ENCODE measurements around the gene MYH13. TPM values are rescaled to one million over a fixed set of nuclear protein-coding genes. Genes with fewer than 3 reads are reported as not detected.
A peak's percentile ranks its signal among the peaks of the same experiment; 100 is the strongest.

MYH13 gene
- total RNA-seq, 1 experiment from 2014 or later = not detected

- intact Hi-C loops (cut with micrococcal nuclease; ENCODE audit: unreplicated experiment) = no loop called here
- no peaks in the 10 kb centered on the region for H3K27me3 Mint-ChIP-seq (ENCODE audit: unreplicated experiment)
- H3K4me3 Mint-ChIP-seq (ENCODE audit: low read depth, unreplicated experiment) = no peak overlapping the region
- no peak for DNase-seq
- CTCF ChIA-PET = no interaction called here
- peaks cover 9% of the 10 kb centered on the region for H3K9me3 Mint-ChIP-seq (ENCODE audit: low read depth, unreplicated experiment)
- H3K4me1 Mint-ChIP-seq (ENCODE audit: low read depth, unreplicated experiment) = no peaks in the 10 kb centered on the region
- no peak overlapping the region for H3K27ac Mint-ChIP-seq (ENCODE audit: unreplicated experiment)
- no peak for TF ChIP-seq CTCF (IDR thresholded peaks at IDR 0.05; ENCODE audit: unreplicated experiment)
- H3K36me3 Mint-ChIP-seq (ENCODE audit: insufficient read depth, unreplicated experiment) = no peaks in the 10 kb centered on the region
- no TSS peak for BruUV-seq (replicated peaks)
Observed at GRCh38 chr17:10368561-10368960, 4.2 kb downstream of the MYH13 start.

GRCh38 chr17:10360578-10360977 is 12.2 kb downstream of the MYH13 start:
- no peaks in the 10 kb centered on the region for H3K36me3 Mint-ChIP-seq (ENCODE audit: insufficient read depth, unreplicated experiment)
- BruUV-seq (replicated peaks) = no TSS peak
- no peaks in the 10 kb centered on the region for H3K27me3 Mint-ChIP-seq (ENCODE audit: unreplicated experiment)
- no peak overlapping the region for H3K4me3 Mint-ChIP-seq (ENCODE audit: low read depth, unreplicated experiment)
- DNase-seq = no peak
- intact Hi-C loops (cut with micrococcal nuclease; ENCODE audit: unreplicated experiment) = no loop called here
- CTCF ChIA-PET = no interaction called here
- H3K27ac Mint-ChIP-seq (ENCODE audit: unreplicated experiment) = no peak overlapping the region
- no peaks in the 10 kb centered on the region for H3K4me1 Mint-ChIP-seq (ENCODE audit: low read depth, unreplicated experiment)
- H3K9me3 Mint-ChIP-seq (ENCODE audit: low read depth, unreplicated experiment) = peaks cover 2% of the 10 kb centered on the region
- TF ChIP-seq CTCF (IDR thresholded peaks at IDR 0.05; ENCODE audit: unreplicated experiment) = no peak

- BruUV-seq (replicated peaks) = no TSS peak
- CTCF ChIA-PET = no interaction called here
- Mint-ChIP-seq H3K4me3 (ENCODE audit: low read depth, unreplicated experiment) (no peak overlapping the region), H3K4me1 (ENCODE audit: low read depth, unreplicated experiment) (no peaks in the 10 kb centered on the region), H3K36me3 (ENCODE audit: insufficient read depth, unreplicated experiment) (no peaks in the 10 kb centered on the region), H3K27me3 (ENCODE audit: unreplicated experiment) (no peaks in the 10 kb centered on the region), H3K9me3 (ENCODE audit: low read depth, unreplicated experiment) (peaks cover 5% of the 10 kb centered on the region), H3K27ac (ENCODE audit: unreplicated experiment) (no peak overlapping the region)
- TF ChIP-seq CTCF (IDR thresholded peaks at IDR 0.05; ENCODE audit: unreplicated experiment) = no peak
- DNase-seq = peak; percentile 1
- intact Hi-C loops (cut with micrococcal nuclease; ENCODE audit: unreplicated experiment) = no loop called here
Observed at GRCh38 chr17:10357768-10358167, 15.0 kb downstream of the MYH13 start.

- no peaks in the 10 kb centered on the region for H3K4me1 Mint-ChIP-seq (ENCODE audit: low read depth, unreplicated experiment)
- no peak for TF ChIP-seq CTCF (IDR thresholded peaks at IDR 0.05; ENCODE audit: unreplicated experiment)
- no TSS peak for BruUV-seq (replicated peaks)
Observed at GRCh38 chr17:10354651-10355050, 18.2 kb downstream of the MYH13 start.

More at GRCh38 chr17:10354651-10355050, 18.2 kb downstream of the MYH13 start:
- H3K36me3 Mint-ChIP-seq (ENCODE audit: insufficient read depth, unreplicated experiment) = no peaks in the 10 kb centered on the region
- intact Hi-C loops (cut with micrococcal nuclease; ENCODE audit: unreplicated experiment) = no loop called here
- no peak for DNase-seq
- peaks cover 9% of the 10 kb centered on the region for H3K9me3 Mint-ChIP-seq (ENCODE audit: low read depth, unreplicated experiment)
- CTCF ChIA-PET = no interaction called here
- no peak overlapping the region for H3K27ac Mint-ChIP-seq (ENCODE audit: unreplicated experiment)
- H3K27me3 Mint-ChIP-seq (ENCODE audit: unreplicated experiment) = no peaks in the 10 kb centered on the region
- H3K4me3 Mint-ChIP-seq (ENCODE audit: low read depth, unreplicated experiment) = no peak overlapping the region
